ENCODE results near the gene EIF2S2.

DNA sequence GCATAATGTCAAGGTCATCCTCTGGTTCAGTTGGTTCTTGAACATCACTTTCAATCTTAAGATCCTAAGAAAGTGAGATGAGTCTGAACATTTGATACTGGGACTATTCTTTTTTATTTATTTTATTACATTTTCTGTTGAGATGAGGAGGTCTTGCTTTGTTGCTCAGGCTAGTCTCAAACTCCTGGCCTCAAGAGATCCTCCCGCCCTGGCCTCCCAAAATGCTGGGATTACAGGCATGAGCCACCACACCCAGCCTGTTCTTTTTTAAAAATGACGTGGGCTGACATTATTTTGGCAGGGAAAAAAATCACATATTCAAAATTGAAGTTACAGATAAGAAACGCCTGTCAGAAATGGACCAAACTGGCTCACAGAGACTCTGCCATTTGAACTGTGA lies 13.5 kb downstream of the EIF2S2 start:
- TF ChIP-seq CTCF (IDR thresholded peaks at IDR 0.05; ENCODE audit: low read depth, low read length, missing input control), result no peak
- TF ChIP-seq EGR1 (IDR thresholded peaks at IDR 0.05; ENCODE audit: low read depth in 2 of 2), result no peak
- no peak for TF ChIP-seq GABPA (IDR thresholded peaks at IDR 0.05 in 1 of 2, conservative IDR thresholded peaks at IDR 0.05 in 1 of 2)
- TF ChIP-seq, protein P1, sequence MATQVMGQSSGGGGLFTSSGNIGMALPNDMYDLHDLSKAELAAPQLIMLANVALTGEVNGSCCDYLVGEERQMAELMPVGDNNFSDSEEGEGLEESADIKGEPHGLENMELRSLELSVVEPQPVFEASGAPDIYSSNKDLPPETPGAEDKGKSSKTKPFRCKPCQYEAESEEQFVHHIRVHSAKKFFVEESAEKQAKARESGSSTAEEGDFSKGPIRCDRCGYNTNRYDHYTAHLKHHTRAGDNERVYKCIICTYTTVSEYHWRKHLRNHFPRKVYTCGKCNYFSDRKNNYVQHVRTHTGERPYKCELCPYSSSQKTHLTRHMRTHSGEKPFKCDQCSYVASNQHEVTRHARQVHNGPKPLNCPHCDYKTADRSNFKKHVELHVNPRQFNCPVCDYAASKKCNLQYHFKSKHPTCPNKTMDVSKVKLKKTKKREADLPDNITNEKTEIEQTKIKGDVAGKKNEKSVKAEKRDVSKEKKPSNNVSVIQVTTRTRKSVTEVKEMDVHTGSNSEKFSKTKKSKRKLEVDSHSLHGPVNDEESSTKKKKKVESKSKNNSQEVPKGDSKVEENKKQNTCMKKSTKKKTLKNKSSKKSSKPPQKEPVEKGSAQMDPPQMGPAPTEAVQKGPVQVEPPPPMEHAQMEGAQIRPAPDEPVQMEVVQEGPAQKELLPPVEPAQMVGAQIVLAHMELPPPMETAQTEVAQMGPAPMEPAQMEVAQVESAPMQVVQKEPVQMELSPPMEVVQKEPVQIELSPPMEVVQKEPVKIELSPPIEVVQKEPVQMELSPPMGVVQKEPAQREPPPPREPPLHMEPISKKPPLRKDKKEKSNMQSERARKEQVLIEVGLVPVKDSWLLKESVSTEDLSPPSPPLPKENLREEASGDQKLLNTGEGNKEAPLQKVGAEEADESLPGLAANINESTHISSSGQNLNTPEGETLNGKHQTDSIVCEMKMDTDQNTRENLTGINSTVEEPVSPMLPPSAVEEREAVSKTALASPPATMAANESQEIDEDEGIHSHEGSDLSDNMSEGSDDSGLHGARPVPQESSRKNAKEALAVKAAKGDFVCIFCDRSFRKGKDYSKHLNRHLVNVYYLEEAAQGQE (IDR thresholded peaks at IDR 0.05), result no peak

All from liver (tissue), 3 donors.